WTC11 (cell line): ENCODE measurements around the gene CRTAP. TPM values are rescaled to one million over a fixed set of nuclear protein-coding genes. Genes with fewer than 3 reads are reported as not detected.

Experiments
- ATAC-seq: fragments of 200-7000 bp; cut with Tn5 transposase; 2 replicates; pipeline ENCODE4 v1.10.0; 2021; ENCODE audit warnings: mild to moderate bottlenecking, moderate library complexity
- CTCF ChIA-PET: fragments of 300-600 bp; sonication (Branson Sonifier 250); formaldehyde crosslinking; loops from one replicate; lab custom pipeline; 2021; ENCODE audit warnings: antibody characterized with exemption; lab: Charles Lee
- POLR2A ChIA-PET: fragments of 350-600 bp; sonication (Branson Sonifier 250); formaldehyde crosslinking; loops from one replicate; lab custom pipeline; 2021; ENCODE audit warnings: antibody characterized with exemption; lab: Charles Lee
- DNase-seq: peaks from one replicate; pipeline ENCODE4 v3.0.0; 2021; ENCODE audit warnings: low spot score
- H3K27ac Mint-ChIP-seq: 2 replicates; pipeline ENCODE4 v1.8.0; 2021; ENCODE audit warnings: mixed read lengths
- H3K27me3 Mint-ChIP-seq: 2 replicates; pipeline ENCODE4 v1.8.0; 2021; ENCODE audit warnings: low read depth, mild to moderate bottlenecking, moderate library complexity, mixed read lengths
- H3K36me3 Mint-ChIP-seq: 2 replicates; pipeline ENCODE4 v1.8.0; 2021; ENCODE audit warnings: mixed read lengths
- H3K4me1 Mint-ChIP-seq: 2 replicates; pipeline ENCODE4 v1.8.0; 2022; ENCODE audit warnings: mixed read lengths
- H3K4me3 Mint-ChIP-seq: 2 replicates; pipeline ENCODE4 v1.8.0; 2021; ENCODE audit warnings: mild to moderate bottlenecking, moderate library complexity, mixed read lengths
- H3K9me3 Mint-ChIP-seq: 2 replicates; pipeline ENCODE4 v1.8.0; 2021; ENCODE audit warnings: mixed read lengths
- ATF1 ChIP-seq: sonication (generic); formaldehyde crosslinking; IDR thresholded peaks from 2 replicates; pipeline ENCODE4 v1.8.1; 2023; ENCODE audit warnings: mild to moderate bottlenecking, moderate library complexity, missing genetic modification reagents
- CBFB ChIP-seq: sonication (generic); formaldehyde crosslinking; IDR thresholded peaks from 2 replicates; pipeline ENCODE4 v1.8.1; 2022; ENCODE audit warnings: mild to moderate bottlenecking, low read depth, missing genetic modification reagents
- EMX1 ChIP-seq: fragments of 250-450 bp; sonication (Bioruptor Pico); IDR thresholded peaks from 2 replicates; pipeline ENCODE4 v1.8.0; 2021; ENCODE audit warnings: mild to moderate bottlenecking
- GABPB1 ChIP-seq: sonication (generic); formaldehyde crosslinking; IDR thresholded peaks from 2 replicates; pipeline ENCODE4 v1.8.1; 2023; ENCODE audit warnings: mild to moderate bottlenecking, missing genetic modification reagents
- HMGA2 ChIP-seq: fragments of 250-450 bp; sonication (Bioruptor Pico); IDR thresholded peaks from 2 replicates; pipeline ENCODE4 v1.4.0; 2021; ENCODE audit warnings: mild to moderate bottlenecking, moderate library complexity
- KAT7 ChIP-seq: sonication (generic); formaldehyde crosslinking; IDR thresholded peaks from 2 replicates; pipeline ENCODE4 v1.8.1; 2023; ENCODE audit warnings: missing genetic modification reagents, mild to moderate bottlenecking, borderline replicate concordance
- NFE2L1 ChIP-seq: sonication (generic); formaldehyde crosslinking; IDR thresholded peaks from 2 replicates; pipeline ENCODE4 v1.8.1; 2023; ENCODE audit warnings: missing genetic modification reagents
- RELA ChIP-seq: sonication (generic); formaldehyde crosslinking; IDR thresholded peaks from 2 replicates; pipeline ENCODE4 v1.8.1; 2022; ENCODE audit warnings: missing genetic modification reagents, mild to moderate bottlenecking, borderline replicate concordance
- SMAD3 ChIP-seq: sonication (generic); formaldehyde crosslinking; IDR thresholded peaks from 2 replicates; pipeline ENCODE4 v1.8.0; 2022; ENCODE audit warnings: missing genetic modification reagents, mild to moderate bottlenecking, borderline replicate concordance
- SOX15 ChIP-seq: fragments of 250-450 bp; sonication (Bioruptor Pico); IDR thresholded peaks from 2 replicates; pipeline ENCODE4 v1.9.0; 2021; ENCODE audit warnings: mild to moderate bottlenecking
- SP1 ChIP-seq: sonication (generic); formaldehyde crosslinking; conservative IDR thresholded peaks from 2 replicates; pipeline ENCODE4 v1.8.1; 2022; ENCODE audit warnings: missing genetic modification reagents
- TEAD4 ChIP-seq: sonication (generic); formaldehyde crosslinking; IDR thresholded peaks from 2 replicates; pipeline ENCODE4 v1.8.0; 2022; ENCODE audit warnings: mild to moderate bottlenecking, missing genetic modification reagents
- ZBTB21 ChIP-seq: sonication (generic); formaldehyde crosslinking; IDR thresholded peaks from 2 replicates; pipeline ENCODE4 v1.8.1; 2023; ENCODE audit warnings: mild to moderate bottlenecking, missing genetic modification reagents, borderline replicate concordance
- ZNF121 ChIP-seq: sonication (generic); formaldehyde crosslinking; IDR thresholded peaks from 2 replicates; pipeline ENCODE4 v1.8.0; 2023; ENCODE audit warnings: missing genetic modification reagents
- ZNF396 ChIP-seq: fragments of 250-450 bp; sonication (Bioruptor Pico); IDR thresholded peaks from 2 replicates; pipeline ENCODE4 v1.8.0; 2021; ENCODE audit warnings: mild to moderate bottlenecking, moderate library complexity, borderline replicate concordance
- ZNF671 ChIP-seq: fragments of 250-450 bp; sonication (Bioruptor Pico); IDR thresholded peaks from 2 replicates; pipeline ENCODE4 v1.8.0; 2021; ENCODE audit warnings: mild to moderate bottlenecking
- total RNA-seq: library from RNA; stranded (reverse); gene quantifications from 3 replicates; pipeline ENCODE4 v1.2.3, GENCODE V29; 2021
- TF ChIP-seq, protein P1 (sequence below): fragments of 250-450 bp; sonication (Bioruptor Pico); IDR thresholded peaks from 2 replicates; pipeline ENCODE4 v2.1.2; 2022; ENCODE audit warnings: mild to moderate bottlenecking, moderate library complexity
- TF ChIP-seq, protein P2 (sequence below): sonication (generic); formaldehyde crosslinking; conservative IDR thresholded peaks from 2 replicates; pipeline ENCODE4 v1.8.1; 2022; ENCODE audit warnings: mild to moderate bottlenecking, missing genetic modification reagents
- TF ChIP-seq, protein P3 (sequence below): sonication (generic); formaldehyde crosslinking; IDR thresholded peaks from 2 replicates; pipeline ENCODE4 v1.8.0; 2022; ENCODE audit warnings: mild to moderate bottlenecking, missing genetic modification reagents
- TF ChIP-seq, protein P4 (sequence below): sonication (generic); formaldehyde crosslinking; IDR thresholded peaks from 2 replicates; pipeline ENCODE4 v1.8.1; 2023; ENCODE audit warnings: mild to moderate bottlenecking, missing genetic modification reagents
- TF ChIP-seq, protein P5 (sequence below): sonication (generic); formaldehyde crosslinking; IDR thresholded peaks from 2 replicates; pipeline ENCODE4 v1.8.1; 2023; ENCODE audit warnings: mild to moderate bottlenecking, moderate library complexity, missing genetic modification reagents
- TF ChIP-seq, protein P6 (sequence below): fragments of 250-450 bp; sonication (Bioruptor Pico); IDR thresholded peaks from 2 replicates; pipeline ENCODE4 v1.9.0; 2021; ENCODE audit warnings: mild to moderate bottlenecking
- TF ChIP-seq, protein P7 (sequence below): sonication (generic); formaldehyde crosslinking; IDR thresholded peaks from 2 replicates; pipeline ENCODE4 v1.8.1; 2022; ENCODE audit warnings: mild to moderate bottlenecking, moderate library complexity, missing genetic modification reagents

CRTAP gene
- total RNA-seq, 1 experiment from 2014 or later, result 156 TPM

DNA sequence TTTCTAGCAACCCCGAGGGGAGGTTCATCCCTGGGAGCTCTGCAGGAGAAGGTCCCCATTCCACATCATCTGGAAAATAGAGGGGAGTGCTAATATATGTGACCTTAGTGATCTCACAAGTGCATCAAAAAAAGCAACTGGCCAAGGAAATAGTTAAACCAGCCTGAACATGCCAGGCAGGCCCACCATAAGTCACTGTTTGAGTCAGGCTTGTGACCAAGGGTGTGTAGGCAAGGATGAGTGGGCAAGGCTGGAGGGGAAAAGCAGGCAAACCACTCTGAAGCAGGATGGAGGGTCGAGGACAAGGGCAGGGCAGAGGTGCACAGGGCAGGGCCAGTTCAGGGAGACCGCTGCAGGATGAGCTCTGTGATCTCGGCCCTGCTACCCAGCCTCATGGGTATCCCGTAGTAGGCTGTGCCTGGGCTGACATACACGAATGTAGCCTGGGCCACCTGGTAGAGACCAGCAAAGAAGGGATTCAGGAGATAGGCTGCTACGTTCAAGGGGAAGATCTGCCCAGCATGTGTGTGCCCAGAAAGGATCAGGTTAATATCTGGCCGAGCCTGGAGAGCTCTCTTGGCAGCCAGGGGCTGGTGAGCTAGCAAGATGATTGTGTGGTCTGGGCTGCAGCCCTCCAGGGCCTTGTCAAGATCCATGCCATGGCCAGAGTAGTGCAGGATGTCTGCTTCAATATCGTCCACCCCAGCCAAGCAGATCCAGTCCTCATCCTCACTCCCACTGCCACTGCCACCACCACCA lies 21.1 kb upstream of the CRTAP start (continued):
- TF ChIP-seq, protein P1, sequence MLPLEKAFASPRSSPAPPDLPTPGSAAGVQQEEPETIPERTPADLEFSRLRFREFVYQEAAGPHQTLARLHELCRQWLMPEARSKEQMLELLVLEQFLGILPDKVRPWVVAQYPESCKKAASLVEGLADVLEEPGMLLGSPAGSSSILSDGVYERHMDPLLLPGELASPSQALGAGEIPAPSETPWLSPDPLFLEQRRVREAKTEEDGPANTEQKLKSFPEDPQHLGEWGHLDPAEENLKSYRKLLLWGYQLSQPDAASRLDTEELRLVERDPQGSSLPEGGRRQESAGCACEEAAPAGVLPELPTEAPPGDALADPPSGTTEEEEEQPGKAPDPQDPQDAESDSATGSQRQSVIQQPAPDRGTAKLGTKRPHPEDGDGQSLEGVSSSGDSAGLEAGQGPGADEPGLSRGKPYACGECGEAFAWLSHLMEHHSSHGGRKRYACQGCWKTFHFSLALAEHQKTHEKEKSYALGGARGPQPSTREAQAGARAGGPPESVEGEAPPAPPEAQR (CRISPR knock-in tag), result no peak
- TF ChIP-seq ZNF396 (CRISPR knock-in tag), result no peak
- TF ChIP-seq RELA (CRISPR knock-in tag), result no peak
- TF ChIP-seq SMAD3, result no peak
- TF ChIP-seq GABPB1 (CRISPR knock-in tag), result no peak
- no peak for TF ChIP-seq TEAD4 (CRISPR knock-in tag)
- no peak for TF ChIP-seq CBFB (CRISPR knock-in tag)

DNA sequence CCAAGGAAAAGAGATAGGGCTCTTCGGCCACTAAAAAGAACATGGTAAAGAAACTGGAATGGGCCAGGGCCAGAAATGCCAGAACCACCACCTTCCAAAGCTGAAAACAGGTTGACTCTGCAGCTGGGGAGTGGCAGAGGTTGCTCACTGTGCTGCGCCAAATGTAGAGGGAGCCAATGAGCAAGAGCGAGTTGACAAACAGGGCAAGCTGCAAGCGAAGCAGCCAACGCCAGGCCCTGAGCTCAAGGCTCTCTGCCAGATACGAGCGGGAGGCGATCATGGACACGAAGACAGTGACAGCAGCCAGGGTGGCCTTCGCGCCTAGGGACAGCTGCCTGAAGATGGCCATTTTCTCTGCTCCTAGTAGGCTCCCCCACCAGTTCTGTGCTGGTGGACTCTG lies 20.0 kb upstream of the CRTAP start:
- 0 out of 2 replicates have a peak overlapping the region, but pooled peaks have one; percentile 10 for H3K27ac Mint-ChIP-seq
- H3K36me3 Mint-ChIP-seq, result peaks cover 14% of the 10 kb centered on the region
- TF ChIP-seq, protein P2, sequence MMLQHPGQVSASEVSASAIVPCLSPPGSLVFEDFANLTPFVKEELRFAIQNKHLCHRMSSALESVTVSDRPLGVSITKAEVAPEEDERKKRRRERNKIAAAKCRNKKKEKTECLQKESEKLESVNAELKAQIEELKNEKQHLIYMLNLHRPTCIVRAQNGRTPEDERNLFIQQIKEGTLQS (CRISPR knock-in tag), result no peak
- TF ChIP-seq SP1 (CRISPR knock-in tag), result no peak
- TF ChIP-seq, protein P3, sequence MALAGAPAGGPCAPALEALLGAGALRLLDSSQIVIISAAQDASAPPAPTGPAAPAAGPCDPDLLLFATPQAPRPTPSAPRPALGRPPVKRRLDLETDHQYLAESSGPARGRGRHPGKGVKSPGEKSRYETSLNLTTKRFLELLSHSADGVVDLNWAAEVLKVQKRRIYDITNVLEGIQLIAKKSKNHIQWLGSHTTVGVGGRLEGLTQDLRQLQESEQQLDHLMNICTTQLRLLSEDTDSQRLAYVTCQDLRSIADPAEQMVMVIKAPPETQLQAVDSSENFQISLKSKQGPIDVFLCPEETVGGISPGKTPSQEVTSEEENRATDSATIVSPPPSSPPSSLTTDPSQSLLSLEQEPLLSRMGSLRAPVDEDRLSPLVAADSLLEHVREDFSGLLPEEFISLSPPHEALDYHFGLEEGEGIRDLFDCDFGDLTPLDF (CRISPR knock-in tag), result no peak
- TF ChIP-seq, protein P4, sequence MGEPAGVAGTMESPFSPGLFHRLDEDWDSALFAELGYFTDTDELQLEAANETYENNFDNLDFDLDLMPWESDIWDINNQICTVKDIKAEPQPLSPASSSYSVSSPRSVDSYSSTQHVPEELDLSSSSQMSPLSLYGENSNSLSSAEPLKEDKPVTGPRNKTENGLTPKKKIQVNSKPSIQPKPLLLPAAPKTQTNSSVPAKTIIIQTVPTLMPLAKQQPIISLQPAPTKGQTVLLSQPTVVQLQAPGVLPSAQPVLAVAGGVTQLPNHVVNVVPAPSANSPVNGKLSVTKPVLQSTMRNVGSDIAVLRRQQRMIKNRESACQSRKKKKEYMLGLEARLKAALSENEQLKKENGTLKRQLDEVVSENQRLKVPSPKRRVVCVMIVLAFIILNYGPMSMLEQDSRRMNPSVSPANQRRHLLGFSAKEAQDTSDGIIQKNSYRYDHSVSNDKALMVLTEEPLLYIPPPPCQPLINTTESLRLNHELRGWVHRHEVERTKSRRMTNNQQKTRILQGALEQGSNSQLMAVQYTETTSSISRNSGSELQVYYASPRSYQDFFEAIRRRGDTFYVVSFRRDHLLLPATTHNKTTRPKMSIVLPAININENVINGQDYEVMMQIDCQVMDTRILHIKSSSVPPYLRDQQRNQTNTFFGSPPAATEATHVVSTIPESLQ (CRISPR knock-in tag), result no peak
- no peak for TF ChIP-seq KAT7
- TF ChIP-seq NFE2L1, result no peak
- TF ChIP-seq, protein P5, sequence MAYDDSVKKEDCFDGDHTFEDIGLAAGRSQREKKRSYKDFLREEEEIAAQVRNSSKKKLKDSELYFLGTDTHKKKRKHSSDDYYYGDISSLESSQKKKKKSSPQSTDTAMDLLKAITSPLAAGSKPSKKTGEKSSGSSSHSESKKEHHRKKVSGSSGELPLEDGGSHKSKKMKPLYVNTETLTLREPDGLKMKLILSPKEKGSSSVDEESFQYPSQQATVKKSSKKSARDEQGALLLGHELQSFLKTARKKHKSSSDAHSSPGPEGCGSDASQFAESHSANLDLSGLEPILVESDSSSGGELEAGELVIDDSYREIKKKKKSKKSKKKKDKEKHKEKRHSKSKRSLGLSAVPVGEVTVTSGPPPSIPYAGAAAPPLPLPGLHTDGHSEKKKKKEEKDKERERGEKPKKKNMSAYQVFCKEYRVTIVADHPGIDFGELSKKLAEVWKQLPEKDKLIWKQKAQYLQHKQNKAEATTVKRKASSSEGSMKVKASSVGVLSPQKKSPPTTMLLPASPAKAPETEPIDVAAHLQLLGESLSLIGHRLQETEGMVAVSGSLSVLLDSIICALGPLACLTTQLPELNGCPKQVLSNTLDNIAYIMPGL (CRISPR knock-in tag), result no peak
- TF ChIP-seq ATF1 (CRISPR knock-in tag), result no peak
- TF ChIP-seq ZNF121 (CRISPR knock-in tag), result peak; percentile 92
- H3K9me3 Mint-ChIP-seq, result no peaks in the 10 kb centered on the region
- ATAC-seq (peak; percentile 16), DNase-seq (peak; percentile 38)
- CTCF ChIA-PET, result interaction anchor here (0.6 to 1.8 kb wide), 9 partner anchors 8 to 725 kb away, joined by 3 to 9 read pairs (median 4); partner anchors contain the start of gene CRTAP
- H3K4me1 Mint-ChIP-seq, result peaks cover 16% of the 10 kb centered on the region
- peaks cover 5% of the 10 kb centered on the region; the same call in 1 of the 2 replicates for H3K27me3 Mint-ChIP-seq
- POLR2A ChIA-PET, result no interaction called here
- no peak overlapping the region for H3K4me3 Mint-ChIP-seq

DNA sequence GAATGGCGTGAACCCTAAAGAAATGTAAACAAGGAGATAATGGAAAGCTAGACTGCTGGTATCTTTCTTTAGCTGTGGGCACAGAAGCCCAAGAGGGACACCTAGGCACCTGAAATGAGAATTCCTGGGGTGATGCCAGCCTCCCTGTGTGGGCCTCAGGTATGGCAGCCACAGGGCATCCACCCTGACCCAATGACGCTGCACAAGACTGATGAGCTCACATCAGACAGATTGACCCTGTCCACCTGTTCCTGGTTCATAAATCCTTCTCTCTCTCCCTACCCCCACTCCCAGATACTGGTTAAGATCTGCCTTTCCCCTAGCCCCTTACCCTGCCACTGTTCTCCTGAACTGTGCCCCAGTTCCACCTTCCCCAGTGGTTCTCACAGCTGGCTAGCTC lies 18.4 kb upstream of the CRTAP start:
- CTCF ChIA-PET, result interaction anchor here (0.6 to 1.8 kb wide), 7 partner anchors 11 to 277 kb away, joined by 3 to 7 read pairs (median 5); no protein-coding TSS in a partner anchor
- Mint-ChIP-seq H3K27me3 (peaks cover 5% of the 10 kb centered on the region; the same call in 1 of the 2 replicates), H3K36me3 (peaks cover 14% of the 10 kb centered on the region), H3K9me3 (no peaks in the 10 kb centered on the region)
- POLR2A ChIA-PET, result interaction anchor here (0.6 kb wide), 1 partner anchor 13 kb away, joined by 3 read pairs; no protein-coding TSS in a partner anchor
- TF ChIP-seq, protein P6, sequence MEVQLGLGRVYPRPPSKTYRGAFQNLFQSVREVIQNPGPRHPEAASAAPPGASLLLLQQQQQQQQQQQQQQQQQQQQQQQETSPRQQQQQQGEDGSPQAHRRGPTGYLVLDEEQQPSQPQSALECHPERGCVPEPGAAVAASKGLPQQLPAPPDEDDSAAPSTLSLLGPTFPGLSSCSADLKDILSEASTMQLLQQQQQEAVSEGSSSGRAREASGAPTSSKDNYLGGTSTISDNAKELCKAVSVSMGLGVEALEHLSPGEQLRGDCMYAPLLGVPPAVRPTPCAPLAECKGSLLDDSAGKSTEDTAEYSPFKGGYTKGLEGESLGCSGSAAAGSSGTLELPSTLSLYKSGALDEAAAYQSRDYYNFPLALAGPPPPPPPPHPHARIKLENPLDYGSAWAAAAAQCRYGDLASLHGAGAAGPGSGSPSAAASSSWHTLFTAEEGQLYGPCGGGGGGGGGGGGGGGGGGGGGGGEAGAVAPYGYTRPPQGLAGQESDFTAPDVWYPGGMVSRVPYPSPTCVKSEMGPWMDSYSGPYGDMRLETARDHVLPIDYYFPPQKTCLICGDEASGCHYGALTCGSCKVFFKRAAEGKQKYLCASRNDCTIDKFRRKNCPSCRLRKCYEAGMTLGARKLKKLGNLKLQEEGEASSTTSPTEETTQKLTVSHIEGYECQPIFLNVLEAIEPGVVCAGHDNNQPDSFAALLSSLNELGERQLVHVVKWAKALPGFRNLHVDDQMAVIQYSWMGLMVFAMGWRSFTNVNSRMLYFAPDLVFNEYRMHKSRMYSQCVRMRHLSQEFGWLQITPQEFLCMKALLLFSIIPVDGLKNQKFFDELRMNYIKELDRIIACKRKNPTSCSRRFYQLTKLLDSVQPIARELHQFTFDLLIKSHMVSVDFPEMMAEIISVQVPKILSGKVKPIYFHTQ, result no peak
- TF ChIP-seq SOX15, result no peak
- TF ChIP-seq KAT7, result no peak
- no peak for TF ChIP-seq ZBTB21 (CRISPR knock-in tag)
- TF ChIP-seq HMGA2, result no peak
- TF ChIP-seq EMX1 (CRISPR knock-in tag), result no peak
- TF ChIP-seq ZNF671, result no peak
- TF ChIP-seq SP1 (CRISPR knock-in tag), result no peak
- TF ChIP-seq, protein P7, sequence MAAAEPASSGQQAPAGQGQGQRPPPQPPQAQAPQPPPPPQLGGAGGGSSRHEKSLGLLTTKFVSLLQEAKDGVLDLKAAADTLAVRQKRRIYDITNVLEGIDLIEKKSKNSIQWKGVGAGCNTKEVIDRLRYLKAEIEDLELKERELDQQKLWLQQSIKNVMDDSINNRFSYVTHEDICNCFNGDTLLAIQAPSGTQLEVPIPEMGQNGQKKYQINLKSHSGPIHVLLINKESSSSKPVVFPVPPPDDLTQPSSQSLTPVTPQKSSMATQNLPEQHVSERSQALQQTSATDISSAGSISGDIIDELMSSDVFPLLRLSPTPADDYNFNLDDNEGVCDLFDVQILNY, result no peak
- TF ChIP-seq, all 79 proteins: peak for 0
- no peak for DNase-seq
- peaks cover 16% of the 10 kb centered on the region for H3K4me1 Mint-ChIP-seq
- no peak for ATAC-seq
- H3K4me3 Mint-ChIP-seq, result peak overlapping the region; percentile 93
- H3K27ac Mint-ChIP-seq, result 0 out of 2 replicates have a peak overlapping the region, but pooled peaks have one; percentile 78
